H9 (cell line): ENCODE measurements around the gene EPO. TPM values are rescaled to one million over a fixed set of nuclear protein-coding genes. Genes with fewer than 3 reads are reported as not detected.
A peak's percentile ranks its signal among the peaks of the same experiment; 100 is the strongest.

ENCODE experiments used
- DNase-seq: peaks from one replicate; pipeline ENCODE4 v3.0.0-alpha.2; 2017
- H2AFZ ChIP-seq: one replicate; pipeline ENCODE4 v1.6.1; 2013; ENCODE audit warnings: mild to moderate bottlenecking, low read length, control low read depth, moderate library complexity
- H2AK5ac ChIP-seq: 2 replicates; pipeline ENCODE4 v1.6.1; 2013; ENCODE audit warnings: low read length, control low read depth, mixed read lengths; ENCODE audit not compliant: insufficient read length
- H2BK120ac ChIP-seq: one replicate; pipeline ENCODE4 v1.6.1; 2013; ENCODE audit warnings: low read depth, mild to moderate bottlenecking, low read length, control low read depth, inconsistent platforms; ENCODE audit not compliant: poor library complexity, severe bottlenecking
- H2BK12ac ChIP-seq: 2 replicates; pipeline ENCODE4 v1.6.1; 2013; ENCODE audit warnings: low read length, control low read depth, mixed read lengths, low read depth; ENCODE audit not compliant: insufficient read length
- H2BK15ac ChIP-seq: 2 replicates; pipeline ENCODE4 v1.6.1; 2013; ENCODE audit warnings: low read depth, low read length, control low read depth
- H2BK20ac ChIP-seq: one replicate; pipeline ENCODE4 v1.6.1; 2013; ENCODE audit warnings: low read depth, mild to moderate bottlenecking, low read length, control low read depth, inconsistent platforms; ENCODE audit not compliant: poor library complexity, severe bottlenecking
- H2BK5ac ChIP-seq: 2 replicates; pipeline ENCODE4 v1.6.1; 2013; ENCODE audit warnings: low read length, control low read depth, mixed read lengths; ENCODE audit not compliant: insufficient read length
- H3K14ac ChIP-seq: 2 replicates; pipeline ENCODE4 v1.6.1; 2013; ENCODE audit warnings: low read length, control low read depth; ENCODE audit not compliant: insufficient read depth
- H3K18ac ChIP-seq: 2 replicates; pipeline ENCODE4 v1.6.1; 2013; ENCODE audit warnings: low read depth, mild to moderate bottlenecking, mixed read lengths, low read length, control low read depth; ENCODE audit not compliant: insufficient read length
- H3K23ac ChIP-seq: 2 replicates; pipeline ENCODE4 v1.6.1; 2013; ENCODE audit warnings: low read length, control low read depth, mixed read lengths, low read depth; ENCODE audit not compliant: insufficient read length
- H3K23me2 ChIP-seq: 2 replicates; pipeline ENCODE4 v1.6.1; 2013; ENCODE audit warnings: low read depth, mild to moderate bottlenecking, mixed read lengths, low read length, control low read depth; ENCODE audit not compliant: insufficient read length, poor library complexity, severe bottlenecking
- H3K27ac ChIP-seq: 2 replicates; pipeline ENCODE4 v1.5.1; 2013; ENCODE audit warnings: low read length, control low read depth, mixed read lengths, low read depth; ENCODE audit not compliant: insufficient read length
- H3K27me3 ChIP-seq: 2 replicates; pipeline ENCODE4 v1.6.1; 2013; ENCODE audit warnings: low read length, control low read depth, inconsistent platforms; ENCODE audit not compliant: insufficient read depth
- H3K4ac ChIP-seq: 2 replicates; pipeline ENCODE4 v1.6.1; 2013; ENCODE audit warnings: low read depth, mild to moderate bottlenecking, control low read depth, inconsistent platforms, low read length, moderate library complexity
- H3K4me1 ChIP-seq: 2 replicates; pipeline ENCODE4 v1.6.1; 2013; ENCODE audit warnings: low read length, control low read depth, inconsistent platforms; ENCODE audit not compliant: insufficient read depth
- H3K4me2 ChIP-seq: 2 replicates; pipeline ENCODE4 v1.6.1; 2013; ENCODE audit warnings: low read length, control low read depth, mixed read lengths; ENCODE audit not compliant: insufficient read length, insufficient read depth
- H3K56ac ChIP-seq: 2 replicates; pipeline ENCODE4 v1.6.1; 2013; ENCODE audit warnings: low read depth, mild to moderate bottlenecking, mixed read lengths, low read length, control low read depth; ENCODE audit not compliant: insufficient read length
- H3K79me1 ChIP-seq: 2 replicates; pipeline ENCODE4 v1.6.1; 2013; ENCODE audit warnings: low read depth, mild to moderate bottlenecking, moderate library complexity, low read length, control low read depth, inconsistent platforms; ENCODE audit not compliant: insufficient read depth, poor library complexity, severe bottlenecking
- H3K79me2 ChIP-seq: 2 replicates; pipeline ENCODE4 v1.6.1; 2013; ENCODE audit warnings: low read length, control low read depth, inconsistent platforms; ENCODE audit not compliant: insufficient read depth
- H3K9ac ChIP-seq: 2 replicates; pipeline ENCODE4 v1.6.1; 2013; ENCODE audit warnings: low read length, control low read depth, mixed read lengths; ENCODE audit not compliant: insufficient read length; ENCODE audit errors: extremely low read depth
- H3K9me3 ChIP-seq: one replicate; pipeline ENCODE4 v1.6.1; 2013; ENCODE audit warnings: low read depth, low read length, inconsistent platforms; ENCODE audit not compliant: control insufficient read depth
- H3T11ph ChIP-seq: one replicate; pipeline ENCODE4 v1.6.1; 2013; ENCODE audit warnings: mild to moderate bottlenecking, low read length, control low read depth, inconsistent platforms
- H4K20me1 ChIP-seq: one replicate; pipeline ENCODE4 v1.6.1; 2013; ENCODE audit not compliant: control insufficient read depth, insufficient read length, insufficient read depth
- H4K5ac ChIP-seq: 2 replicates; pipeline ENCODE4 v1.6.1; 2013; ENCODE audit warnings: low read depth, mild to moderate bottlenecking, mixed read lengths, low read length, control low read depth; ENCODE audit not compliant: insufficient read length
- H4K8ac ChIP-seq: replicated peaks from 2 replicates; pipeline ENCODE4 v1.6.1; 2013; ENCODE audit warnings: low read length, control low read depth, mixed read lengths, low read depth; ENCODE audit not compliant: insufficient read length
- H4K91ac ChIP-seq: 2 replicates; pipeline ENCODE4 v1.6.1; 2013; ENCODE audit warnings: low read depth, mild to moderate bottlenecking, moderate library complexity, mixed read lengths, low read length, control low read depth; ENCODE audit not compliant: insufficient read length
- H3K27ac Mint-ChIP-seq, 3 experiments: 2 replicates in 2 of 3; 3 replicates in 1 of 3; pipeline ENCODE4 v1.8.0; 2020 to 2021; ENCODE audit warnings: mixed read lengths in 3 of 3, mild to moderate bottlenecking in 1 of 3, moderate library complexity in 1 of 3
- H3K27me3 Mint-ChIP-seq: 2 replicates; pipeline ENCODE4 v1.8.0; 2021; ENCODE audit warnings: low read depth, mild to moderate bottlenecking, moderate library complexity, mixed read lengths
- H3K36me3 Mint-ChIP-seq, 3 experiments: 2 replicates in 2 of 3; 3 replicates in 1 of 3; pipeline ENCODE4 v1.8.0; 2020 to 2021; ENCODE audit warnings: low read depth in 3 of 3, mixed read lengths in 3 of 3; ENCODE audit not compliant: insufficient read depth in 1 of 3
- H3K4me1 Mint-ChIP-seq, 2 experiments: 2 replicates each; pipeline ENCODE4 v1.8.0; 2020; ENCODE audit warnings: mixed read lengths in 2 of 2
- H3K4me3 Mint-ChIP-seq, 2 experiments: 2 replicates in 1 of 2; 3 replicates in 1 of 2; pipeline ENCODE4 v1.8.0; 2020 to 2021; ENCODE audit warnings: mild to moderate bottlenecking in 2 of 2, mixed read lengths in 2 of 2, moderate library complexity in 1 of 2
- H3K9me3 Mint-ChIP-seq, 2 experiments: 2 replicates in 1 of 2; 3 replicates in 1 of 2; pipeline ENCODE4 v1.8.0; 2020; ENCODE audit warnings: mild to moderate bottlenecking in 2 of 2, mixed read lengths in 2 of 2, moderate library complexity in 1 of 2
- WGBS: extraction: QIAGEN DNeasy Blood & Tissue Kit; methylation state at CpG from one replicate; pipeline ENCODE4 v1.1.7; 2013; ENCODE audit warnings: missing lambda C conversion rate, low lambda C conversion rate, mixed read lengths; ENCODE audit not compliant: insufficient read length; ENCODE audit errors: extremely low coverage; 5-methylcytosine and 5-hydroxymethylcytosine counted together
- total RNA-seq: library from RNA; stranded (reverse); gene quantifications from 2 replicates; pipeline ENCODE4 v1.2.1, GENCODE V29; 2021
- TF ChIP-seq, protein P1 (sequence below): fragments of 200-600 bp; sonication (generic); conservative IDR thresholded peaks from 3 replicates; pipeline ENCODE4 v1.8.0; 2021; ENCODE audit warnings: antibody characterized with exemption, mild to moderate bottlenecking

The EPO gene
- total RNA-seq, 1 experiment from 2014 or later = 0.44 TPM

GRCh38 chr7:100692578-100692961 is 27.7 kb upstream of the EPO start:
- peak overlapping the region; percentile 97 for H3K4me3 Mint-ChIP-seq
- no peak overlapping the region for H3K27ac ChIP-seq

More at GRCh38 chr7:100692578-100692961, 27.7 kb upstream of the EPO start:
- Mint-ChIP-seq H3K9me3 (no peaks in the 10 kb centered on the region), H3K4me1 (peaks cover 30 to 43% of the 10 kb centered on the region in 2 experiments), H3K27ac (peak overlapping the region; percentile 92 to 98 (median 96); a peak in 6 of 7 replicates), H3K27me3 (peaks cover 2% of the 10 kb centered on the region; the same call in 1 of the 2 replicates), H3K36me3 (peaks cover 20 to 33% (median 31%) of the 10 kb centered on the region in 3 experiments)
- Histone ChIP-seq H2BK20ac (no peak overlapping the region), H3K23me2 (peaks cover 12% of the 10 kb centered on the region), H3K23ac (no peak overlapping the region), H4K8ac (no peak overlapping the region), H3K79me1 (peaks cover 5% of the 10 kb centered on the region), H2AFZ (no peak overlapping the region), H3K79me2 (peaks cover 30% of the 10 kb centered on the region; the same call in 1 of the 2 replicates), H3K9me3 (no peaks in the 10 kb centered on the region), H2BK5ac (no peak overlapping the region), H3K4me2 (peak overlapping the region; percentile 80), H2BK120ac (no peak overlapping the region), H3K18ac (no peak overlapping the region), H3K9ac (peak overlapping the region; percentile 82), H3K14ac (no peak overlapping the region), H3T11ph (no peak overlapping the region), H3K4ac (no peak overlapping the region), H2BK15ac (no peak overlapping the region), H2AK5ac (no peak overlapping the region), H2BK12ac (no peak overlapping the region), H4K5ac (no peak overlapping the region), H3K4me1 (0 out of 2 replicates have a peak, but pooled peaks cover 5% of the 10 kb centered on the region), H4K91ac (no peak overlapping the region), H3K27me3 (no peaks in the 10 kb centered on the region), H3K56ac (no peak overlapping the region), H4K20me1 (no peaks in the 10 kb centered on the region)
- no CpG with 5 or more reads among the region's 6 CpGs for WGBS
- DNase-seq = no peak
- TF ChIP-seq, protein P1, sequence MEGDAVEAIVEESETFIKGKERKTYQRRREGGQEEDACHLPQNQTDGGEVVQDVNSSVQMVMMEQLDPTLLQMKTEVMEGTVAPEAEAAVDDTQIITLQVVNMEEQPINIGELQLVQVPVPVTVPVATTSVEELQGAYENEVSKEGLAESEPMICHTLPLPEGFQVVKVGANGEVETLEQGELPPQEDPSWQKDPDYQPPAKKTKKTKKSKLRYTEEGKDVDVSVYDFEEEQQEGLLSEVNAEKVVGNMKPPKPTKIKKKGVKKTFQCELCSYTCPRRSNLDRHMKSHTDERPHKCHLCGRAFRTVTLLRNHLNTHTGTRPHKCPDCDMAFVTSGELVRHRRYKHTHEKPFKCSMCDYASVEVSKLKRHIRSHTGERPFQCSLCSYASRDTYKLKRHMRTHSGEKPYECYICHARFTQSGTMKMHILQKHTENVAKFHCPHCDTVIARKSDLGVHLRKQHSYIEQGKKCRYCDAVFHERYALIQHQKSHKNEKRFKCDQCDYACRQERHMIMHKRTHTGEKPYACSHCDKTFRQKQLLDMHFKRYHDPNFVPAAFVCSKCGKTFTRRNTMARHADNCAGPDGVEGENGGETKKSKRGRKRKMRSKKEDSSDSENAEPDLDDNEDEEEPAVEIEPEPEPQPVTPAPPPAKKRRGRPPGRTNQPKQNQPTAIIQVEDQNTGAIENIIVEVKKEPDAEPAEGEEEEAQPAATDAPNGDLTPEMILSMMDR = no peak
